ENCODE data around the gene PRR7.

PRR7 gene

DNA sequence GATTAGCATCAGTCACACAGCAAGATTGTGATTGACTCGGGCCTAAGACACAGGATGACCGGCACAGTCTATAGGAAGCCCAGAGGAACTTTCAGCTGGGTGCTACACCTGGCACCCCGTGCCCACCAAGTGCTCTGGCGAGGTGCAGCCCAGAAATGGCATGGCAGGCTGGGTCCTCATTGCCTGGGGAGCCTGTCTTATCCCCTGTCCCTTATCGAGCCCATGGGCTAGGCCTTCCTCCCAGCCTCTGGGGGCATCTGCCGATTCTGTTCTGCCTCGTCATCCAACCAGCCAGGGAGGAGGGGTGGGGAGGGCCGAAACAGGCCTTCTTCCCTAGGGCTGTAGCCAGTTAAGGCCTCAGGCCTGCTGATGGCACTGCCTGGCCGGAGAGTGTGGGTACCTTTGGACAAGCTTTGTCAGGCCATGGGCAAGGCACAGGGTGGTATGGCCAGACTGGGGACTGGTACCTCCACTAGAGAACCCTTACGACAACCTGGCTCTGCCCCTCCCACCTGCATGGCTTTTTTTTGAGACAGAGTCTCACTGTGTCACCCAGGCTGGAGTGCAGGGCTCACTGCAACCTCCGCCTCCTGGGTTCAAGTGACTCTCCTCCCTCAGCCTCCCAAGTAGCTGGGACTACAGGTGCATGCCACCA lies 18.6 kb upstream of the PRR7 start:
- no peak for TF ChIP-seq Cebpa-rat (IDR thresholded peaks at IDR 0.05)
- Histone ChIP-seq H4K20me1 (peaks cover 0 to 25% (median 0%) of the 10 kb centered on the region in 11 experiments; a peak in 8 of 22 replicates), H3K4me2 (peak overlapping the region; percentile 95 to 99 (median 98)), H3K4me1 (peaks cover 59 to 69% (median 66%) of the 10 kb centered on the region in 10 experiments), H3K9me3 (replicated peaks in 1 of 11) (no peaks in the 10 kb centered on the region), H3K27ac (peak overlapping the region; percentile 87 to 99 (median 99)), H3K27me3 (no peaks in the 10 kb centered on the region), H3K4me3 (peak overlapping the region; percentile 75 to 99 (median 91)), H3K36me3 (peaks cover 9 to 33% (median 20%) of the 10 kb centered on the region in 11 experiments), H3K9ac (peak overlapping the region; percentile 95 to 99 (median 99))

DNA sequence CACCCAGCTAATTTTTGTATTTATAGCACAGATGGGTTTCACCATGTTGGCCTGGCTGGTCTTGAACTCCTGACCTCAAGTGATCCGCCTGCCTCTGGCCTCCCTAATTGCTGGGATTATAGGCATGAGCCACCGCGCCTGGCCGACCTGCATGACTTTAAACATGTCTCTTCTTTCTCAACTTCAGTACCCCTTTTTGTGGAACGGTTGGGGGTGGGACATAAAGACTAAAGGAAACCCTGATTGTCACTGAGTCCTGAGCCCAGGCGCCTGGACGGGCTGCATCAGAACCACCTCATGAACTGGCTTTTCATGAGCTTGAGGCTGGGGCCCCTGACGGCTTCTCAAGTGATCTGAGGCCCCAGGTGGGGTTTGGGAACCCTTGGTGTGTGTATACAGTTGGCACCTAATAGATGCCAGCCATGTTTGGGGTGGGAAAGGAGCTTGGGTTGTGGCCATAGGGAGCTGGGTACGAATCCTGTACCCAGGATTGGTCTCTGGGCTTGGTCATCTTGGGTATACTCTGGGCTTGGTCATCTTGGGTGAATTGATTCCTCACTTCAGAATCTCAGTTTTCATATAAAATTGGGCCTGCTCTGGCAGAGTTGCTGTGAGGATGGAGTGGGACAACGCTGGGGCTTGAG lies 17.9 kb upstream of the PRR7 start:
- peaks cover 15 to 40% (median 27%) of the 10 kb centered on the region in 11 experiments for H3K36me3 ChIP-seq
- peak overlapping the region; percentile 87 to 99 (median 99) for H3K27ac ChIP-seq
- H4K20me1 ChIP-seq: peaks cover 0 to 25% (median under 1%) of the 10 kb centered on the region in 11 experiments; a peak in 9 of 22 replicates
- peak overlapping the region; percentile 95 to 99 (median 99) for H3K9ac ChIP-seq
- H3K4me1 ChIP-seq: peaks cover 66 to 75% (median 73%) of the 10 kb centered on the region in 10 experiments
- no peaks in the 10 kb centered on the region for H3K27me3 ChIP-seq
- H3K4me2 ChIP-seq: peak overlapping the region; percentile 95 to 99 (median 98)
- peak overlapping the region; percentile 75 to 99 (median 91) for H3K4me3 ChIP-seq
- no peaks in the 10 kb centered on the region for H3K9me3 ChIP-seq (replicated peaks in 1 of 11)
- no peak for TF ChIP-seq Cebpa-rat (IDR thresholded peaks at IDR 0.05)

- H4K20me1 ChIP-seq: peaks cover 0 to 25% (median 6%) of the 10 kb centered on the region in 11 experiments; a peak in 10 of 22 replicates
- H3K27me3 ChIP-seq: no peaks in the 10 kb centered on the region
- peaks cover 73 to 83% (median 80%) of the 10 kb centered on the region in 10 experiments for H3K4me1 ChIP-seq
- TF ChIP-seq Cebpa-rat (IDR thresholded peaks at IDR 0.05): peak; percentile 49 to 95 (median 87); a peak in 19 of 22 replicates
- peak overlapping the region; percentile 75 to 99 (median 91); a peak in 17 of 20 replicates for H3K4me3 ChIP-seq
- H3K9me3 ChIP-seq (replicated peaks in 1 of 11): no peaks in the 10 kb centered on the region
- peak overlapping the region; percentile 87 to 99 (median 99) for H3K27ac ChIP-seq
- H3K9ac ChIP-seq: peak overlapping the region; percentile 95 to 99 (median 99)
- H3K36me3 ChIP-seq: peaks cover 23 to 47% (median 34%) of the 10 kb centered on the region in 11 experiments
- peak overlapping the region; percentile 95 to 99 (median 98) for H3K4me2 ChIP-seq
Measured at GRCh38 chr5:177429248-177430040, 17.2 kb upstream of the PRR7 start.

- no peaks in the 10 kb centered on the region for H3K27me3 ChIP-seq
- H3K9me3 ChIP-seq (replicated peaks in 1 of 11): no peaks in the 10 kb centered on the region
- peak overlapping the region; percentile 32 to 99 (median 54); a peak in 17 of 20 replicates for H3K4me3 ChIP-seq
- peak overlapping the region; percentile 95 to 99 (median 98) for H3K4me2 ChIP-seq
- H3K36me3 ChIP-seq: peaks cover 32 to 56% (median 43%) of the 10 kb centered on the region in 11 experiments
- H3K9ac ChIP-seq: peak overlapping the region; percentile 62 to 99 (median 99)
- peaks cover 69 to 85% (median 81%) of the 10 kb centered on the region in 10 experiments for H3K4me1 ChIP-seq
- H4K20me1 ChIP-seq: peaks cover 0 to 33% (median 12%) of the 10 kb centered on the region in 11 experiments; a peak in 10 of 22 replicates
- TF ChIP-seq Cebpa-rat (IDR thresholded peaks at IDR 0.05): no peak
- peak overlapping the region; percentile 56 to 99 (median 99) for H3K27ac ChIP-seq
Measured at GRCh38 chr5:177430140-177430951, 16.3 kb upstream of the PRR7 start.

GRCh38 chr5:177430972-177431316 lies 15.7 kb upstream of the PRR7 start:
- peak overlapping the region; percentile 56 to 99 (median 99) for H3K27ac ChIP-seq
- H3K4me1 ChIP-seq: peaks cover 64 to 81% (median 76%) of the 10 kb centered on the region in 10 experiments
- peak overlapping the region; percentile 95 to 99 (median 98) for H3K4me2 ChIP-seq
- no peak for TF ChIP-seq Cebpa-rat (IDR thresholded peaks at IDR 0.05)
- H3K27me3 ChIP-seq: no peaks in the 10 kb centered on the region
- no peaks in the 10 kb centered on the region for H3K9me3 ChIP-seq (replicated peaks in 1 of 11)
- peaks cover 38 to 62% (median 49%) of the 10 kb centered on the region in 11 experiments for H3K36me3 ChIP-seq
- H3K9ac ChIP-seq: peak overlapping the region; percentile 62 to 99 (median 99); a peak in 21 of 22 replicates
- H3K4me3 ChIP-seq: peak overlapping the region in 8 of 10 experiments; percentile 29 to 99 (median 54); a peak in 12 of 20 replicates
- peaks cover 0 to 39% (median 13%) of the 10 kb centered on the region in 11 experiments; a peak in 10 of 22 replicates for H4K20me1 ChIP-seq

- Histone ChIP-seq H3K4me3 (peak overlapping the region in 9 of 10 experiments; percentile 30 to 99 (median 55); a peak in 16 of 20 replicates), H3K36me3 (peaks cover 43 to 68% (median 55%) of the 10 kb centered on the region in 11 experiments), H3K4me1 (peaks cover 64 to 81% (median 76%) of the 10 kb centered on the region in 10 experiments), H3K9me3 (replicated peaks in 1 of 11) (no peaks in the 10 kb centered on the region), H3K9ac (peak overlapping the region; percentile 62 to 99 (median 99); a peak in 21 of 22 replicates), H3K27ac (peak overlapping the region; percentile 56 to 99 (median 99); a peak in 21 of 22 replicates), H3K27me3 (no peaks in the 10 kb centered on the region), H4K20me1 (peaks cover 0 to 44% (median 13%) of the 10 kb centered on the region in 11 experiments; a peak in 11 of 22 replicates), H3K4me2 (peak overlapping the region; percentile 95 to 99 (median 98))
- no peak for TF ChIP-seq Cebpa-rat (IDR thresholded peaks at IDR 0.05)
Measured at GRCh38 chr5:177431317-177432142, 15.1 kb upstream of the PRR7 start.

DNA sequence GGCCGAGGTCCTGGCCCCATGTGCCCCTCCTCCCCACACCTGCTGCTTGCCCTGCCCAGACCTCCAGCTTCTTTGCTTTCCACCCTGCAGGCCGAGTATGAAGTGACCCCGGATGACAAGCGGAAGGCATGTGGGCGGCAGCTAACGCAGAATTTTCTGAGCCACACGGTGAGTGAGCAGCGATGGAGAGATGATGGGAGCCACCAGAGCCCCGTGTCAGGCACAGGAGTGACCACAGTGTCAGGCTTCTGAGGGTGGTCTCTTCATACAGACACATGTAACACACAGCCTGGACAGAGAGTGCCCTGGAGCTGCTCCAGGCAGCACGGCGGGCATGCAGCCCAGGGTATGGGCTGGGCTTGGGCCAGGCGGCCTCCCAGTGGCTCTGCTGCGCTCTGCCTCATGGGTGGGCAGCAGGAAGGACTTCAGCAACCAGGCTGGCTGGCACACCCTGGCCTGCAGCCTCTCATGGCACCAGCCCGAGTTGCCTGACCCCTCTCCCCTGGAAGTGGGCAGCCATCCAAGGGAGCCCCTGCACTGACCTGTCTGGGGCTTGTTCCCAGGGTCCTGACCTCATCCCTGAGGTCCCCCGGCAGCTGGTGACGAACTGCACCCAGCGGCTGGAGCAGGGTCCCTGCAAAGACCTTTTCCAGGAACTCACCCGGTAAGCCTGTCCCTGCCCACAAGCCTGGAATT lies 14.3 kb upstream of the PRR7 start:
- Histone ChIP-seq H3K4me1 (peaks cover 64 to 79% (median 76%) of the 10 kb centered on the region in 10 experiments), H4K20me1 (peaks cover 0 to 52% (median 16%) of the 10 kb centered on the region in 11 experiments; a peak in 14 of 22 replicates), H3K27ac (peak overlapping the region; percentile 56 to 99 (median 99); a peak in 21 of 22 replicates), H3K9ac (peak overlapping the region; percentile 62 to 99 (median 99)), H3K36me3 (peaks cover 51 to 76% (median 62%) of the 10 kb centered on the region in 11 experiments), H3K27me3 (no peaks in the 10 kb centered on the region), H3K9me3 (replicated peaks in 1 of 11) (no peaks in the 10 kb centered on the region), H3K4me2 (peak overlapping the region; percentile 95 to 99 (median 98)), H3K4me3 (peak overlapping the region in 9 of 10 experiments; percentile 18 to 99 (median 55); a peak in 16 of 20 replicates)
- TF ChIP-seq Cebpa-rat (IDR thresholded peaks at IDR 0.05): no peak
